GM19467 (cell line): ENCODE results near the gene ABO.
"Not testable (repeated sequence)": the region's sequence is repeated elsewhere in the genome, so short reads cannot be mapped to it uniquely, and the experiment has no call there.

ENCODE experiments used
- ATAC-seq: cut with Tn5 transposase; IDR thresholded peaks from one replicate; pipeline ENCODE4 v1.9.1; 2021; ENCODE audit warnings: mild to moderate bottlenecking, moderate library complexity; ENCODE audit not compliant: unreplicated experiment

Gene ABO

DNA sequence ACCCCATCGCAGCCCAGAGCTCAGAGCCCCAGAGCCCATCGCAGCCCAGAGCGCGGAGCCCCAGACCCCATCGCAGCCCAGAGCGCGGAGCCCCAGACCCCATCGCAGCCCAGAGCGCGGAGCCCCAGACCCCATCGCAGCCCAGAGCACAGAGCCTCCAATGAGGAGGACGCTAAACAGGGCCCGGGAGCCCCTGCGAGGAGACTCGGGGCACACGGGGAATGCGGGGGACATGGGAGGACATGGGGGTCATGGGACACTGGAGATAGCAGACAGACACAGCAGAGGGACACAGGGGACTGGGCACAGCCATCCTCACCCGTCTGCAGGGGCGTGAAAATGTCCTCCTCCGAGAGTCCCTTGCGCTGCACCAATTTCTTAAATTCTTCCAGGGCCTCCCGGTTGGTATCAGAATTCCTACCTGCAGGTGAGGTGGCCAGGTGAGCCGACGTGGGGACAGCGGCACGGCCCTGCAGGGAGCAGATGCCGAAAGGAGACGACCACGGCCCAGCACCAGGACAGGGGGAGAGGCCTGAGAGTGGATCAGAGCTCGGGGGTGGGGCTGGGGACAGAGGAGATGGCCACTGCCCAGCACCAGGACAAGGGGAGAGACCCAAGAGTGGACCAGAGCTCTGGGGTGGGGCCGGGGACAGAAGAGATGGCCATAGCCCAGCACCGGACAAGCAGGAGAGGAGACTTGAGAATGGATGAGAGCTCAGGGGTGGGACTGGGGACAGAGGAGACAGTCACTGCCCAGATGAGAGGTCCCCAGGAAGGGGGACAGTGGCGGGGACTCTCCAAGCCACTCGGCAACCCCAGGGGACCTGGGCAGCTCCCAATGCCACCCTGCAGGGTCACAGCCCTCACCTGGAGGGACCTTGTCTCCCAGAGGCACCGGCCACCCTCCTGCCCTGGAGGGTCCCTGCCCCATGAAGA is 68.7 kb downstream of the ABO start:
- no peak for ATAC-seq

DNA sequence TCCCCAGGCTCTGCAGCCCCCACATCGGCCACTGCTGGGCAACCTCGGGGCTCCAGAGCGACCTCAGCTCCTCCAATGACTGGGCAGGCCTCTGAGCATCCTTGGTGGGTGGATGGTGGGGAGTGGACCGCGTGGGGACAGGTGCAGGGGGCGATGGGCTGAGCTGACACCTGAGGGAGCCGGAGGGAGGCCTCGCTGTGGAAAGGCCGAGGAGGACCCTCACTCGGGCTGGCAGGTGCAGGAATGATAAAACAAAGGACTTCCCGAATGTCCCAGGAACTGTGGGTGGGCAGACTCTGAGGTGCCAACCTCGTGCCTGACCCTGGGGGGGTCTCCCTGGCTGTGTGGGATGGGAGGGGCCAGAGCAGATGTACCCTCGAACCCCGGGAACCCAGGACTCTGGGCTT is 69.5 kb downstream of the ABO start:
- ATAC-seq = not testable (repeated sequence)
